Ovary (tissue), 3 donors: Measurements from ENCODE around the gene ADCK1.

Experiments
- EP300 ChIP-seq: sonication (generic); formaldehyde crosslinking; IDR thresholded peaks from one replicate; pipeline ENCODE4 v1.6.1; 2017; ENCODE audit warnings: antibody characterized with exemption
- POLR2A ChIP-seq: fragments of 450-650 bp; IDR thresholded peaks from one replicate; pipeline ENCODE4 v1.6.1; 2017; ENCODE audit warnings: antibody characterized with exemption, mild to moderate bottlenecking, moderate library complexity
- TF ChIP-seq, protein P1 (sequence below), 3 donors: fragments of 450-650 bp in 2 of 3; fragments of 200-600 bp in 1 of 3; IDR thresholded peaks; one replicate each; pipeline versions ENCODE4 v1.5.1 to v1.8.0; 2016 to 2022; ENCODE audit warnings: antibody characterized with exemption in 3 of 3, mild to moderate bottlenecking in 1 of 3
- donor health status: DM: no; HTN: no; CAD: no.

DNA sequence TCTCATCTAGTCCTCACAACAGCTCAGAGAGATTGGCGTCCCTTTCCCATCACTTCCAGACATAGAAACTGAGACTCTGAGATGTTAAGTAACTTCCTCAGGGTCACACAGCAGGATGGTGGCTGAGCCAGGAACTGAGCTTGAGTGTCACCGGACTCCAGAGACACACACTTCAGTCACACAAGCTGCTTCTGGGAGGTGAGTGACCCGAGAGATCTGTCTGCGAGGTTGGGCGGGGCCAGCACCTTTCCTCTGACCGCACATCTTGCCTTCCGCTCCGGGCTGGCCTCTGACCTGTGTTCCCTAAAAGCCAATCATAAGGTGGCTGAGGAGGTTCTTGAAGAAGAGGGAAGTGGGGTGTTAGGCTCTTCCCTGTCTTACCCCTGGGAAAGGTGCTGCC, 72.2 kb downstream of the ADCK1 start:
- TF ChIP-seq, protein P1, sequence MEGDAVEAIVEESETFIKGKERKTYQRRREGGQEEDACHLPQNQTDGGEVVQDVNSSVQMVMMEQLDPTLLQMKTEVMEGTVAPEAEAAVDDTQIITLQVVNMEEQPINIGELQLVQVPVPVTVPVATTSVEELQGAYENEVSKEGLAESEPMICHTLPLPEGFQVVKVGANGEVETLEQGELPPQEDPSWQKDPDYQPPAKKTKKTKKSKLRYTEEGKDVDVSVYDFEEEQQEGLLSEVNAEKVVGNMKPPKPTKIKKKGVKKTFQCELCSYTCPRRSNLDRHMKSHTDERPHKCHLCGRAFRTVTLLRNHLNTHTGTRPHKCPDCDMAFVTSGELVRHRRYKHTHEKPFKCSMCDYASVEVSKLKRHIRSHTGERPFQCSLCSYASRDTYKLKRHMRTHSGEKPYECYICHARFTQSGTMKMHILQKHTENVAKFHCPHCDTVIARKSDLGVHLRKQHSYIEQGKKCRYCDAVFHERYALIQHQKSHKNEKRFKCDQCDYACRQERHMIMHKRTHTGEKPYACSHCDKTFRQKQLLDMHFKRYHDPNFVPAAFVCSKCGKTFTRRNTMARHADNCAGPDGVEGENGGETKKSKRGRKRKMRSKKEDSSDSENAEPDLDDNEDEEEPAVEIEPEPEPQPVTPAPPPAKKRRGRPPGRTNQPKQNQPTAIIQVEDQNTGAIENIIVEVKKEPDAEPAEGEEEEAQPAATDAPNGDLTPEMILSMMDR (IDR thresholded peaks at IDR 0.05) = no peak
- TF ChIP-seq POLR2A = no peak
- no peak for TF ChIP-seq EP300
